GM20000 (cell line): ENCODE data around the gene GJE1.
"Not testable (repeated sequence)": the region's sequence is repeated elsewhere in the genome, so short reads cannot be mapped to it uniquely, and the experiment has no call there.

Experiments used
- DNase-seq: peaks from one replicate; pipeline ENCODE4 v3.0.0; 2012; ENCODE audit warnings: low spot score
- TF ChIP-seq, protein P1 (sequence below): IDR thresholded peaks from 2 replicates; pipeline ENCODE4 v1.5.1; 2012; ENCODE audit warnings: mild to moderate bottlenecking, control low read depth; ENCODE audit errors: extremely low read depth, missing control alignments

GJE1 gene

DNA sequence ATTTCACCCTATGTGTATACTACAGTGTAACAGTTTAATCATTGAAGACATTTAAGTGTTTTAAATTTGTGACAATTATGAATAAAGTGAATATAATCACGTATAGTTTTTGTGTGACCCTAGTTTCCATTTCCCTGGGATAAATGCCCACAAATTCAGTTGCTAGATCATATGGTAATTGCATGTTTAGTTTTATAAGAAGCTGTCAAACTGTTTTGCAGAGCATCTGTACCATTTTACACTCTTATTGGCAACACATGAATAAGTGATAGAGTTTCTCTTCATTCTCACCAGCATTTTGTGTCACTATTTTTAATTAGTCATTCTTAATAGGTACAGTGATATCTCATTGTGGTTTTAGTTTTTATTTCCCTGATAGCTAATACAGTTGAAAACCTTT, 21.6 kb downstream of the GJE1 start:
- TF ChIP-seq, protein P1, sequence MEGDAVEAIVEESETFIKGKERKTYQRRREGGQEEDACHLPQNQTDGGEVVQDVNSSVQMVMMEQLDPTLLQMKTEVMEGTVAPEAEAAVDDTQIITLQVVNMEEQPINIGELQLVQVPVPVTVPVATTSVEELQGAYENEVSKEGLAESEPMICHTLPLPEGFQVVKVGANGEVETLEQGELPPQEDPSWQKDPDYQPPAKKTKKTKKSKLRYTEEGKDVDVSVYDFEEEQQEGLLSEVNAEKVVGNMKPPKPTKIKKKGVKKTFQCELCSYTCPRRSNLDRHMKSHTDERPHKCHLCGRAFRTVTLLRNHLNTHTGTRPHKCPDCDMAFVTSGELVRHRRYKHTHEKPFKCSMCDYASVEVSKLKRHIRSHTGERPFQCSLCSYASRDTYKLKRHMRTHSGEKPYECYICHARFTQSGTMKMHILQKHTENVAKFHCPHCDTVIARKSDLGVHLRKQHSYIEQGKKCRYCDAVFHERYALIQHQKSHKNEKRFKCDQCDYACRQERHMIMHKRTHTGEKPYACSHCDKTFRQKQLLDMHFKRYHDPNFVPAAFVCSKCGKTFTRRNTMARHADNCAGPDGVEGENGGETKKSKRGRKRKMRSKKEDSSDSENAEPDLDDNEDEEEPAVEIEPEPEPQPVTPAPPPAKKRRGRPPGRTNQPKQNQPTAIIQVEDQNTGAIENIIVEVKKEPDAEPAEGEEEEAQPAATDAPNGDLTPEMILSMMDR = no peak
- DNase-seq = no peak

DNA sequence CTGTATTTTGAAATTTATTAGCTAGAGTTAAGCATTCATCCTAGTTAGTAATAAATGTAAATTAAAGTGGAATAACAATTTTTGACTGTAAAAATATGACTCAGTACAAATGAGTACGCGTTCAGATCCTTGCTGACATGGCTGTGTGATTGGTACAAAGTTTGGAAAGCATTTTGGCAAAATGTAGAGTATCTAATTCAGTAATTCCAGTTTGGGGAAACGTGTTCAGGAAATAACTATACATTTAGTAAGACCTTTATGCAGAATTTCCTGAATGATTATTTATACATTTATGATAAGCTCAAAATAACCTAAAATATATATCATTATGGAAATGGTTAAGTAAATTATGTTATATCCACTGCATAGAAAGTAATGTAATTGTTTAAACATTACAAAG, 22.4 kb downstream of the GJE1 start:
- DNase-seq = no peak
- TF ChIP-seq, protein P1 = no peak

DNA sequence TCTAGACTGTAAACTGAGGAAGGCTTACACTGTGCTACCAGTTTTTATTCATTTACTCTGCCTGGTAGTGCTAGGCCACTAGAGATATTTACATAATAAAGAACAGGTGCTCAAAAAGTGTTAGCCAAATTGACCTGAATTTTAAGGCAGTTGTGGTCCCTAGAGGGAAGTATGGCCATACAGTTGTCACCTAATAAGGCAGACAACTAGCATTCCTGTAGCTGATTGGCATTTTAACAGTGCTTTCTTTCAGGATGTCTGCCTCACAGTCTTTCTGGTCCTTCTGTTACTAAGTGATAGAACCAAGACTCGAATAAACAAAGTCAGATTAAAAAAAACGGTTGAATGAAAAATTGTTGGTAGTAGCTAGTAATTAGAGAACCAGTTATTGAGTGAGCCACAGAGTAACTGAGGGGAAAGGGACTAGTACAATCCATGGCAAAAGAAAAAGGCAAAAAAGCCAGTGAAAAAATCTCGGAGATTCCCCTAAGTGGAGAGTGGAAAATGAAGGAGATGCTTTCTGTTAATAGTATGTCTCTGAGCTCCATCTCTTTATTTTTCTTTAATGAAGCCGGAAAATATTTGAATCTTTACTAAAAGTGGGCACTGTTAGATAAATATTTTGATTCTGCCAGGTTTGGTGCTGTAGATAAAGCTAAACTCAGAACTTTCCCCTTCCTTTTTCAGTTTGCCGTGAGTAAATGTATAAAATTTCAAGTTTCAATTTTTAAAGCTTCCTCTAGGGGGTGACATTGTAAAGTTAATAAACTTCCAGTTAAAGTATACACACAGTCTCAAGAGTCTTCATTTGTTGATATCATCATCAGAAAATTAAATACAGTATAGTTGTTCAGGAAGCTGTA, 23.4 kb downstream of the GJE1 start:
- TF ChIP-seq, protein P1 = no peak
- DNase-seq = no peak

DNA sequence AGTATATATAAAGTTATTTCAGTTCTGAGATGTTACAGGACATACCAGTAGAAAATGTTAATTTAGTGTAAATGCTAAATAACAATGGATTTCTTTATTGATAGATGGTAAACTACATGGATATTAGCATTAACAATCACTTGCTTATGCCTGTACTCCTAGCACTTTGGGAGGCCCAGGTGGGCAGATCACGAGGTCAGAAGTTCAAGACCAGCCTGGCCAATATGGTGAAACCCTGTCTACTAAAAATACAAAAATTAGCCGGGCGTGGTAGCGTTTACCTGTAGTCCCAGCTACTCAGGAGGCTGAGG, 24.0 kb downstream of the GJE1 start:
- DNase-seq = not testable (repeated sequence)

DNA sequence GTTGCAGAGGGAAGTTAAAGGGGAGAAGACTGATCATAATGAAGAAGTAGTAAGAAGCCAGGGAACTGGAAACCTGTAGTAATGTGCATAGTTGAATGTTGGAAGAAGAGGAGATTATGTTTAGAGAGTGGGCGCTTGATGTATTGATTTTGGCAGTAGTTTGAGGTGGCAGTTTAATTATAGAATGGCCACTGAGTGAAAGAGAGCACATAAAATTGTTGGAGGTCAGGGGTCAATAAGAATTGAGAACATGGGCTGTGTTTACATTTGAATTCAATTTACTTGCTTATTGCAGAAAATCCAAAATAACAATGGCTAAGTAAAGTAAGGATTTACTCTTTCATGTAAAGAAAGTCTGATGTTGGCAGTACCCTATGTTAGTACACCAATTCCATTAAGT, 30.1 kb downstream of the GJE1 start:
- TF ChIP-seq, protein P1 = no peak
- no peak for DNase-seq

DNA sequence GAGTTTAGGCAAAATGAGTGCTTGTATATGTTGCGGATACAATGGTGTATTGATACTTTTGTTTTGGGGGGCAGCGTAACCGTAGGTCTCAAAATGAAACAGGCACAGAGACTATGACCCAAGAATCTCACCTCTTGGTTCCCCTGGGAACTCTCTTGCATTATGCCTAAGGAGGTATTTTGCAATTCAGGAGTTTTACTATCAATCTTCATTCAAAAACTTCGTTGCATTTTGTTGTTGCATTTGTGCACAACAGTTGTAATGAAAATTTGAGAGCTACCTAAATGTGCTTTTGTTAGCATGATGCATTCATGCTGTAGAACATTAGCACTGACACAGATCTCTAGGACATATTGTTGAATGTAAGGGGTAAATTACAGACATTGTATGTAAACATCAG, 32.5 kb downstream of the GJE1 start:
- TF ChIP-seq, protein P1 = no peak
- no peak for DNase-seq

DNA sequence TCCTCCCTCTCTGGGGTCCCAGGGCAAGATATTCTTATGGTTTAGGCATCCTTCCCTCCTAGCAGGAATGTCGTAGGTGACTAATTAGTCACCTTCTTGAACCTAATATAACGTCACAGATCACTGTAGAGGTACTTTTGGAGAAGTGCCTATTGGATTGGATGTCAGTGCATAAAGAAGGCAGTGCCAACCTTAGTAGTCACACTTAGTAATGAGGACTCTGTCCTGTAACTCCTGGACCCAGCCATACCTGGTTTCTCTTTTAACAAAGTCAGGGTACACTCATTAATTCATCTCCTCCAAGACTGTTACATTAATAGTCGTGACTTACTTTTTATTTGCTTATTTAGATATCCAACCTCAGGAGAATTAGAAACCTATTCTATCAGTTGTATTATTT, 34.3 kb downstream of the GJE1 start:
- TF ChIP-seq, protein P1 = no peak
- DNase-seq = no peak

DNA sequence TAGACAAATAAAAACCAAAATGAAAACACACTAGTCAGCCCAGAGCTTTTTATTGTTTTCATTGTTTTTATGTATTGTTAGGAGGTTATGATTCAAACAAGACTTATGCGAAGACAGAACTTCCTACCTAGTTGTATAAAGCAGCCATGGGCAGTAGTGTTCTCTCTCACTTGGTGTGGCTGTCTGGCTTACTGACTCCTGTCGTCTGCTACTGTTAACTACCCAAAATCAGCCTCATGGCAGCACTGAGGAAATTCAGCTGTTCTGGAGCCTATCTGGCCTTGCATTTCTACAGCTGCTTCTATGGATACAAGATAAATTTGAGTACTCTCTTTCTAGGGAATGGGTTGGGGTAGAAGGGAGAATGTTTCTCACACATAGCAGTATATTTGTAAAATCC, 34.8 kb downstream of the GJE1 start:
- DNase-seq = no peak
- TF ChIP-seq, protein P1 = no peak
